ENCODE measurements around the gene PCA3. TPM values are rescaled to one million over a fixed set of nuclear protein-coding genes. Genes with fewer than 3 reads are reported as not detected.

PCA3 gene
- total and polyA plus RNA-seq, 8 donors, result 0.07 TPM; not detected in 7

DNA sequence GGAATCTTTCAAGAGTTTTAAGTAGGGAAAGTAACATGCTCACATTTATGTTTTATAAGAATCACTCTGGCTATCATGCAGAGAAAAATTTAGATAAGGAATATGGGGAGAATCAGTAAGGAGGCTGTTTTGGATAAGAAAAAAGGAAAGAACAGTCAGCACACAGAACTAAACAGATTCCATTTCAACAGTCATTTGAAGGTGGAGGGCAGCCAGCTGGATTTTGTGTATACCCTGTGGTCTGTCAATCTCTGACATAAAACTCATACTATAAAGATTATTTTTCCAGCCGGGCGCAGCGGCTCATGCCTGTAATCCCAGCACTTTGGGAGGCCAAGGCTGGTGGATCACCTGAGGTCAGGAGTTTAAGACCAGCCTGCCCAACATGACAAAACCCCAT lies 64.2 kb downstream of the PCA3 start:
- Histone ChIP-seq H3K4me1 (no peaks in the 10 kb centered on the region), H3K27ac (no peak overlapping the region), H3K4me3 (no peak overlapping the region), H3K27me3 (no peaks in the 10 kb centered on the region), H3K36me3 (no peaks in the 10 kb centered on the region), H3K9me3 (no peaks in the 10 kb centered on the region)
- FAIRE-seq (no peak), DNase-seq (no peak), ATAC-seq (no peak)
- TF ChIP-seq, protein P1, sequence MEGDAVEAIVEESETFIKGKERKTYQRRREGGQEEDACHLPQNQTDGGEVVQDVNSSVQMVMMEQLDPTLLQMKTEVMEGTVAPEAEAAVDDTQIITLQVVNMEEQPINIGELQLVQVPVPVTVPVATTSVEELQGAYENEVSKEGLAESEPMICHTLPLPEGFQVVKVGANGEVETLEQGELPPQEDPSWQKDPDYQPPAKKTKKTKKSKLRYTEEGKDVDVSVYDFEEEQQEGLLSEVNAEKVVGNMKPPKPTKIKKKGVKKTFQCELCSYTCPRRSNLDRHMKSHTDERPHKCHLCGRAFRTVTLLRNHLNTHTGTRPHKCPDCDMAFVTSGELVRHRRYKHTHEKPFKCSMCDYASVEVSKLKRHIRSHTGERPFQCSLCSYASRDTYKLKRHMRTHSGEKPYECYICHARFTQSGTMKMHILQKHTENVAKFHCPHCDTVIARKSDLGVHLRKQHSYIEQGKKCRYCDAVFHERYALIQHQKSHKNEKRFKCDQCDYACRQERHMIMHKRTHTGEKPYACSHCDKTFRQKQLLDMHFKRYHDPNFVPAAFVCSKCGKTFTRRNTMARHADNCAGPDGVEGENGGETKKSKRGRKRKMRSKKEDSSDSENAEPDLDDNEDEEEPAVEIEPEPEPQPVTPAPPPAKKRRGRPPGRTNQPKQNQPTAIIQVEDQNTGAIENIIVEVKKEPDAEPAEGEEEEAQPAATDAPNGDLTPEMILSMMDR (IDR thresholded peaks at IDR 0.05), result no peak
- intact Hi-C loops (cut with DNase I), result no loop called here
- 71 to 82% methylated on average over 3 of the region's 3 CpGs for WGBS, 2 donors

DNA sequence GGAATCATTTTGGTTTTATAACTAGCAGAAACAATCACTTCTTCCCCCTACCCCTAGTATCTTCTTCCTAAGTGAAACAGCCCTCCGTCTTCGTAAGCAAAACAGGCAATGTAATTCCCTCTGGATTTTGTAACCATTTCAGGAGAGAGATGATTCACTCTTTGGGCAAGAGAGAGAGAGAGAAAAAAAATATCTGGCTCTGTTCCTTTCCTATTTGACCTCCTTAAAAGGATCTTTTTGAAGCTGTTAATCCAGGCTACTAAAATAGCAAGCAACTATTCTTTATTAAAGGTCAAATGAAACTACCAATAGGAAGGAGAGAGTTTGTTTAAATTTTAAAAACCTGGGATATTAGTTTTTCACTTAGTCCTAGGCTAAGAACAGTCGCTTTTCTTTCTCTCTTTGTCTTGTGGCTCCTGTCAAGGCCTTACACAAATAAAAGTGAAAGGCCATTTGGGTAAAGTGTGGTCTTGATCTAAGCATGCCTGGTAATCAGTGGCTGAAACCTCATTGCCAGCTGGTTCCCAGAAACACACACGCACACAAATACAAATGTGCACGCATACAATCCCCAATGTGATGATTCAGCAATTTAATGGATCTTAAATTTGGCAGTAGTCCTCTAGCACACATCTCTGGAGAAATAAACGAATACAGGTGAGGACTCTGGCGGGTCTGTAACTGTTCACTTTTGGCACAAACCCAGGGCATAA lies 71.5 kb downstream of the PCA3 start:
- peak; percentile 80 for FAIRE-seq
- peak overlapping the region in 1 of 4 donors; percentile 46 for H3K27ac ChIP-seq
- TF ChIP-seq, protein P1 (IDR thresholded peaks at IDR 0.05), result no peak
- H3K4me3 ChIP-seq, result no peak overlapping the region
- intact Hi-C loops (cut with DNase I), result no loop called here
- no peaks in the 10 kb centered on the region for H3K36me3 ChIP-seq
- H3K9me3 ChIP-seq, result no peaks in the 10 kb centered on the region
- DNase-seq, result no peak
- no peaks in the 10 kb centered on the region for H3K27me3 ChIP-seq
- WGBS, 2 donors, result 57 to 60% methylated on average over 7 of the region's 7 CpGs
- ATAC-seq, result peak in 3 of 4 donors; percentile 40 to 67 (median 45)
- H3K4me1 ChIP-seq, result no peaks in the 10 kb centered on the region

Other genes with a start within 250 kb of the PCA3 start
- 10 to 100 TPM in 1 of 6 donors, 1 to 10 TPM in 5; 1.4 to 13.5 (median 4.5) TPM for gene PRUNE2, start 141.7 kb downstream of the PCA3 start, total RNA-seq
- gene PRUNE2, start 141.7 kb downstream of the PCA3 start, polyA plus RNA-seq, result 10 to 100 TPM in 1 of 2 donors, 1 to 10 TPM in 1; 3.6 to 19.1 TPM